Stomach (tissue), 4 donors: Measurements from ENCODE around the gene SFMBT1.

Source experiments
- CTCF ChIP-seq, 7 experiments: fragments of 450-650 bp in 4 of 7; fragments of 200-600 bp in 3 of 7; sonication (generic) in 3 of 7; IDR thresholded peaks; one replicate each; pipeline ENCODE4 v1.5.1; 2016 to 2019; ENCODE audit warnings: antibody characterized with exemption in 7 of 7, control low read depth in 2 of 7, mild to moderate bottlenecking in 1 of 7
- EP300 ChIP-seq: sonication (generic); formaldehyde crosslinking; IDR thresholded peaks from one replicate; pipeline ENCODE4 v1.6.1; 2017; ENCODE audit warnings: antibody characterized with exemption
- POLR2A ChIP-seq, 4 donors: fragments of 450-650 bp; IDR thresholded peaks; one replicate each; pipeline ENCODE4 v1.6.1; 2016; ENCODE audit warnings: antibody characterized with exemption in 4 of 4, control low read depth in 2 of 4, mild to moderate bottlenecking in 1 of 4, moderate library complexity in 1 of 4
- POLR2AphosphoS5 ChIP-seq, 3 donors: sonication (generic); formaldehyde crosslinking; IDR thresholded peaks; one replicate each; pipeline ENCODE4 v1.6.1; 2016; ENCODE audit warnings: antibody characterized with exemption in 3 of 3

- TF ChIP-seq EP300 (no peak), POLR2A (IDR thresholded peaks at IDR 0.05) (no peak), CTCF (IDR thresholded peaks at IDR 0.05) (no peak), POLR2AphosphoS5 (IDR thresholded peaks at IDR 0.05) (no peak)
Measured at GRCh38 chr3:52881871-52882270, 164.0 kb downstream of the SFMBT1 start.
